ENCODE measurements around the gene IL6ST. TPM values are rescaled to one million over a fixed set of nuclear protein-coding genes. Genes with fewer than 3 reads are reported as not detected.

The IL6ST gene
- polyA plus RNA-seq, 3 donors, result 117 to 157 (median 128) TPM

Other genes with a start within 250 kb of the IL6ST start
- under 1 TPM in 2 of 3 donors, not detected in 1; 0.06 to 0.11 TPM for gene IL31RA, start 143.6 kb downstream of the IL6ST start, polyA plus RNA-seq (ENCODE audit: insufficient read length in 3 of 3)
- 1 to 10 TPM; 1.2 to 1.4 (median 1.4) TPM for gene ANKRD55, start 238.4 kb upstream of the IL6ST start, polyA plus RNA-seq (ENCODE audit: insufficient read length in 3 of 3)

Measured in renal cortex interstitium (tissue), 3 donors.